Caco-2 (cell line): ENCODE data around the gene EPG5. TPM values are rescaled to one million over a fixed set of nuclear protein-coding genes. Genes with fewer than 3 reads are reported as not detected.
"Not testable (repeated sequence)": the region's sequence is repeated elsewhere in the genome, so short reads cannot be mapped to it uniquely, and the experiment has no call there.

ENCODE experiments used
- BruUV-seq: library from RNA; stranded (reverse); fragments of 400-500 nt; replicated peaks from 2 replicates; lab custom pipeline; 2021; lab: Mats Ljungman, UMichigan
- CTCF ChIA-PET: fragments of 300-600 bp; sonication (Branson Sonifier 250); formaldehyde crosslinking; loops from one replicate; lab custom pipeline; 2022; ENCODE audit warnings: antibody characterized with exemption; lab: Charles Lee
- POLR2A ChIA-PET: fragments of 300-600 bp; sonication (Branson Sonifier 250); formaldehyde crosslinking; loops from one replicate; lab custom pipeline; 2022; ENCODE audit warnings: antibody characterized with exemption; lab: Charles Lee
- DNase-seq, 2 experiments: peaks; one replicate each; pipeline versions ENCODE4 v3.0.0 to v3.0.0-alpha.2; 2020 to 2022
- H3K27me3 ChIP-seq: replicated peaks from 2 replicates; pipeline ENCODE4 v1.6.0; 2011; ENCODE audit warnings: low read length; ENCODE audit not compliant: control insufficient read depth, insufficient read depth
- H3K36me3 ChIP-seq: 2 replicates; pipeline ENCODE4 v1.5.1; 2011; ENCODE audit warnings: low read length; ENCODE audit not compliant: control insufficient read depth, insufficient read depth
- H3K4me1 ChIP-seq: fragments of 250-450 bp; sonication (Bioruptor Pico); 2 replicates; pipeline ENCODE4 v1.5.1; 2020; ENCODE audit warnings: mild to moderate bottlenecking
- H3K4me3 ChIP-seq: 2 replicates; pipeline ENCODE4 v1.5.1; 2011; ENCODE audit warnings: low read depth, mild to moderate bottlenecking, control low read depth, low read length
- H3K9me3 ChIP-seq: fragments of 250-450 bp; sonication (Bioruptor Pico); 2 replicates; pipeline ENCODE4 v1.5.1; 2020; ENCODE audit warnings: mild to moderate bottlenecking, moderate library complexity
- H3K27ac Mint-ChIP-seq: one replicate; pipeline ENCODE4 v1.8.0; 2022; ENCODE audit warnings: mixed read lengths; ENCODE audit not compliant: unreplicated experiment
- H3K27me3 Mint-ChIP-seq: one replicate; pipeline ENCODE4 v1.8.0; 2022; ENCODE audit warnings: mixed read lengths; ENCODE audit not compliant: insufficient read depth, unreplicated experiment
- H3K36me3 Mint-ChIP-seq: one replicate; pipeline ENCODE4 v1.8.0; 2022; ENCODE audit warnings: mild to moderate bottlenecking, mixed read lengths; ENCODE audit not compliant: insufficient read depth, unreplicated experiment
- H3K4me1 Mint-ChIP-seq: one replicate; pipeline ENCODE4 v1.8.0; 2022; ENCODE audit warnings: low read depth, mixed read lengths; ENCODE audit not compliant: unreplicated experiment
- H3K4me3 Mint-ChIP-seq: one replicate; pipeline ENCODE4 v1.8.0; 2022; ENCODE audit warnings: mild to moderate bottlenecking, moderate library complexity, mixed read lengths; ENCODE audit not compliant: unreplicated experiment
- H3K9me3 Mint-ChIP-seq: one replicate; pipeline ENCODE4 v1.8.0; 2022; ENCODE audit warnings: mixed read lengths; ENCODE audit not compliant: unreplicated experiment
- CTCF ChIP-seq, 2 experiments: fragments of 200-600 bp in 1 of 2; IDR thresholded peaks; 1 replicate in 1 of 2; 2 replicates in 1 of 2; pipeline versions ENCODE4 v1.5.1 to v1.8.0; 2011 to 2022; ENCODE audit warnings: antibody characterized with exemption in 1 of 2, control low read depth in 1 of 2, inconsistent platforms in 1 of 2, low read depth in 1 of 2, low read length in 1 of 2, mild to moderate bottlenecking in 1 of 2, moderate library complexity in 1 of 2; ENCODE audit not compliant: insufficient read depth in 1 of 2, severe bottlenecking in 1 of 2, unreplicated experiment in 1 of 2
- intact Hi-C: fragments of 100-400 bp; cut with micrococcal nuclease; formaldehyde crosslinking; loops from one replicate; pipeline ENCODE4 v1.10.0; 2022; ENCODE audit not compliant: unreplicated experiment
- total RNA-seq: library from RNA; stranded (reverse); gene quantifications from 2 replicates; pipeline ENCODE4 v1.2.3, GENCODE V29; 2022

The EPG5 gene
- total RNA-seq, 1 experiment from 2014 or later, result 12.0 TPM

DNA sequence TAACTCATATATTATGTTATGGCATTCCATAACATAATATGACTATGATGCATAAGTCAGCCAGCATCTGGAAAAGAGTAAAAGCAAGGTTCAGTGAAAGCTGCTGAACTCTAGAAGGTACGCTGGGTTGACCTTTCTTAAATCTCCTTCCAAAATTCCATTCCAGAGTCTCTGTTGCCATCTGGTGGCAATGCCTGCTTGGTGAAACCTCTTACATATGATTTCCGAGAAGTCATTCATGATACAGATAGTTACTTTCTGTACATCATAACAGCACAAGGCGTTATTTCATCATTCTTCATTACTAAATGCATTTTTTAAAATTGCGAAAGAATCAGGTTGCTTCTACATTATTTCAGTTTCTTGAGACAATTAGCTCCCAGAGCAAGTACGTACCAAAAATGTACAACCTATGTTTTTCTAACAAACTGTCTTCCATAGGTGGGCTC lies 7.0 kb upstream of the EPG5 start:
- POLR2A ChIA-PET, result no interaction called here
- no TSS peak for BruUV-seq

GRCh38 chr18:45964913-45965312 lies 2.2 kb downstream of the EPG5 start:
- intact Hi-C loops, H3K4me1 ChIP-seq, H3K36me3 ChIP-seq, POLR2A ChIA-PET, H3K27ac Mint-ChIP-seq, H3K27me3 Mint-ChIP-seq, H3K36me3 Mint-ChIP-seq, H3K9me3 ChIP-seq, DNase-seq, H3K9me3 Mint-ChIP-seq, H3K4me3 ChIP-seq, BruUV-seq, CTCF ChIA-PET, H3K4me1 Mint-ChIP-seq, H3K27me3 ChIP-seq, H3K4me3 Mint-ChIP-seq: not testable (repeated sequence)

More for the DNA sequence above, 7.0 kb upstream of the EPG5 start:
- H3K9me3 Mint-ChIP-seq, result no peaks in the 10 kb centered on the region
- no peak overlapping the region for H3K4me3 Mint-ChIP-seq
- Histone ChIP-seq H3K36me3 (no peaks in the 10 kb centered on the region), H3K4me3 (no peak overlapping the region), H3K27me3 (no peaks in the 10 kb centered on the region), H3K4me1 (no peaks in the 10 kb centered on the region), H3K9me3 (no peaks in the 10 kb centered on the region)
- DNase-seq, result peak; percentile 44 to 57
- TF ChIP-seq CTCF (IDR thresholded peaks at IDR 0.05; ENCODE audit: insufficient read depth in 1 of 2, low read depth in 1 of 2, low read length in 1 of 2, severe bottlenecking in 1 of 2, unreplicated experiment in 1 of 2), result peak; percentile 48 to 56
- H3K4me1 Mint-ChIP-seq, result no peaks in the 10 kb centered on the region
- H3K27me3 Mint-ChIP-seq, result no peaks in the 10 kb centered on the region
- no peaks in the 10 kb centered on the region for H3K36me3 Mint-ChIP-seq
- CTCF ChIA-PET, result interaction anchor here (0.7 kb wide), 1 partner anchor 22 kb away, joined by 4 read pairs; no protein-coding TSS in a partner anchor
- intact Hi-C loops, result loop anchor here (1.0 to 10.0 kb wide), 4 partner anchors 49 to 309 kb away; no protein-coding TSS in a partner anchor
- no peak overlapping the region for H3K27ac Mint-ChIP-seq

- no TSS peak for BruUV-seq
- Mint-ChIP-seq H3K36me3 (peaks cover 4% of the 10 kb centered on the region), H3K27ac (no peak overlapping the region), H3K27me3 (no peaks in the 10 kb centered on the region), H3K4me3 (no peak overlapping the region), H3K9me3 (no peaks in the 10 kb centered on the region), H3K4me1 (no peaks in the 10 kb centered on the region)
- DNase-seq, result no peak
- Histone ChIP-seq H3K4me1 (no peaks in the 10 kb centered on the region), H3K36me3 (no peaks in the 10 kb centered on the region), H3K4me3 (no peak overlapping the region), H3K9me3 (no peaks in the 10 kb centered on the region), H3K27me3 (no peaks in the 10 kb centered on the region)
- TF ChIP-seq CTCF (IDR thresholded peaks at IDR 0.05; ENCODE audit: insufficient read depth in 1 of 2, low read depth in 1 of 2, low read length in 1 of 2, severe bottlenecking in 1 of 2, unreplicated experiment in 1 of 2), result no peak
- ChIA-PET CTCF (no interaction called here), POLR2A (no interaction called here)
- intact Hi-C loops, result no loop called here
Measured at GRCh38 chr18:45962866-45963265, 4.3 kb downstream of the EPG5 start.
